Spinal cord (tissue), 10 donors: ENCODE results near the gene SPNS1. TPM values are rescaled to one million over a fixed set of nuclear protein-coding genes. Genes with fewer than 3 reads are reported as not detected.
"Not testable (repeated sequence)": the region's sequence is repeated elsewhere in the genome, so short reads cannot be mapped to it uniquely, and the experiment has no call there.

Source experiments
- DNase-seq, 6 donors: peaks; one replicate each; pipeline versions ENCODE4 v3.0.0 to v3.0.0-alpha.2; 2013 to 2015; ENCODE audit warnings: low spot score in 6 of 6, low read depth in 4 of 6
- H3K27ac ChIP-seq: one replicate; pipeline ENCODE4 v1.5.1; 2013; ENCODE audit warnings: low read depth, low read length, control low read depth
- H3K27me3 ChIP-seq: one replicate; pipeline ENCODE4 v1.6.1; 2013; ENCODE audit warnings: low read length; ENCODE audit not compliant: control insufficient read depth, insufficient read depth
- H3K36me3 ChIP-seq: one replicate; pipeline ENCODE4 v1.6.1; 2013; ENCODE audit warnings: low read length; ENCODE audit not compliant: control insufficient read depth, insufficient read depth
- H3K4me1 ChIP-seq: one replicate; pipeline ENCODE4 v1.6.1; 2013; ENCODE audit warnings: low read length; ENCODE audit not compliant: control insufficient read depth, insufficient read depth
- H3K4me3 ChIP-seq: one replicate; pipeline ENCODE4 v1.5.1; 2013; ENCODE audit warnings: low read depth, low read length, control low read depth
- H3K9me3 ChIP-seq: one replicate; pipeline ENCODE4 v1.6.1; 2013; ENCODE audit warnings: low read length; ENCODE audit not compliant: control insufficient read depth, insufficient read depth
- WGBS: methylation state at CpG from one replicate; pipeline ENCODE4 v1.1.5; 2013; ENCODE audit warnings: missing lambda C conversion rate; ENCODE audit not compliant: insufficient coverage; 5-methylcytosine and 5-hydroxymethylcytosine counted together
- polyA plus RNA-seq, 2 donors: library from polyadenylated mRNA; unstranded; fragments of 120-200 nt; gene quantifications; one replicate each; pipeline ENCODE4 v1.2.1, GENCODE V29; 2013; ENCODE audit not compliant: insufficient read length in 2 of 2
- total RNA-seq, 2 donors: library from RNA; depleted of rRNA in 1 of 2; stranded (reverse); fragments of 120-200 nt in 1 of 2; fragments of >200 nt in 1 of 2; gene quantifications; one replicate each; pipeline versions ENCODE4 v1.2.3 to v1.2.4, GENCODE V29; 2013 to 2014
- donor health status: healthy.

SPNS1 gene
- total and polyA plus RNA-seq, 4 donors = 18.4 to 66.9 (median 41.3) TPM

- under 1% methylated on average over 79 of the region's 79 CpGs for WGBS
- no peaks in the 10 kb centered on the region for H3K9me3 ChIP-seq
- peaks cover 24% of the 10 kb centered on the region for H3K36me3 ChIP-seq
- H3K4me1 ChIP-seq = peaks cover 16% of the 10 kb centered on the region
- no peaks in the 10 kb centered on the region for H3K27me3 ChIP-seq
- H3K4me3 ChIP-seq = peak within 1 kb of the TSS; percentile 55
- peak within 1 kb of the TSS; percentile 73 for H3K27ac ChIP-seq
- DNase-seq = peak; percentile 98 to 100 (median 100)
These were observed 23.7 kb upstream of the SPNS1 start, which contains the start of gene NFATC2IP for GRCh38 chr16:28950648-28951409. NFATC2IP (plus strand) TSS chr16:28950937; CDS start chr16:28951012, 75 bp downstream.

- H3K27ac ChIP-seq = no peak overlapping the region
- H3K27me3 ChIP-seq = no peaks in the 10 kb centered on the region
- H3K36me3 ChIP-seq = peaks cover 30% of the 10 kb centered on the region
- DNase-seq = no peak
- peaks cover 15% of the 10 kb centered on the region for H3K4me1 ChIP-seq
- under 1% methylated on average over 17 of the region's 17 CpGs for WGBS
- H3K4me3 ChIP-seq = peak overlapping the region; percentile 55
- no peaks in the 10 kb centered on the region for H3K9me3 ChIP-seq
These were observed 23.1 kb upstream of the SPNS1 start for GRCh38 chr16:28951410-28951943.

- H3K27me3 ChIP-seq = no peaks in the 10 kb centered on the region
- H3K9me3 ChIP-seq = no peaks in the 10 kb centered on the region
- H3K4me1 ChIP-seq = no peaks in the 10 kb centered on the region
- H3K4me3 ChIP-seq = no peak overlapping the region
- 100% methylated on average over 1 of the region's 9 CpGs for WGBS
- peaks cover 72% of the 10 kb centered on the region for H3K36me3 ChIP-seq
- no peak for DNase-seq
- H3K27ac ChIP-seq = no peak overlapping the region
These were observed 16.4 kb upstream of the SPNS1 start for GRCh38 chr16:28958216-28958615.

GRCh38 chr16:28958836-28959235 lies 15.7 kb upstream of the SPNS1 start:
- H3K9me3 ChIP-seq = no peaks in the 10 kb centered on the region
- no peaks in the 10 kb centered on the region for H3K27me3 ChIP-seq
- H3K4me1 ChIP-seq = no peaks in the 10 kb centered on the region
- WGBS = 96% methylated on average over 3 of the region's 6 CpGs
- DNase-seq = no peak
- no peak overlapping the region for H3K27ac ChIP-seq
- no peak overlapping the region for H3K4me3 ChIP-seq
- H3K36me3 ChIP-seq = peaks cover 74% of the 10 kb centered on the region

- no peak for DNase-seq
- no peak overlapping the region for H3K4me3 ChIP-seq
- no peaks in the 10 kb centered on the region for H3K27me3 ChIP-seq
- no peaks in the 10 kb centered on the region for H3K9me3 ChIP-seq
- peaks cover 46% of the 10 kb centered on the region for H3K36me3 ChIP-seq
- no peak overlapping the region for H3K27ac ChIP-seq
- no peaks in the 10 kb centered on the region for H3K4me1 ChIP-seq
- 100% methylated on average over 1 of the region's 3 CpGs for WGBS
These were observed 10.5 kb upstream of the SPNS1 start for GRCh38 chr16:28964072-28964471.

GRCh38 chr16:28964496-28964895 lies 10.1 kb upstream of the SPNS1 start:
- Histone ChIP-seq H3K36me3 (peaks cover 41% of the 10 kb centered on the region), H3K27ac (no peak overlapping the region), H3K9me3 (no peaks in the 10 kb centered on the region), H3K4me1 (no peaks in the 10 kb centered on the region), H3K27me3 (no peaks in the 10 kb centered on the region), H3K4me3 (no peak overlapping the region)
- 100% methylated on average over 2 of the region's 2 CpGs for WGBS
- DNase-seq = no peak

- no peaks in the 10 kb centered on the region for H3K4me1 ChIP-seq
- DNase-seq = no peak
These were observed 7.4 kb upstream of the SPNS1 start for GRCh38 chr16:28967156-28967555.

GRCh38 chr16:28969696-28970095 lies 4.9 kb upstream of the SPNS1 start:
- not testable (repeated sequence) for H3K27me3 ChIP-seq, H3K4me3 ChIP-seq, H3K36me3 ChIP-seq, H3K9me3 ChIP-seq, DNase-seq, H3K4me1 ChIP-seq, H3K27ac ChIP-seq
- 88% methylated on average over 1 of the region's 2 CpGs for WGBS

More at GRCh38 chr16:28967156-28967555, 7.4 kb upstream of the SPNS1 start:
- H3K27me3 ChIP-seq = no peaks in the 10 kb centered on the region
- no peak overlapping the region for H3K27ac ChIP-seq
- no peak overlapping the region for H3K4me3 ChIP-seq
- H3K9me3 ChIP-seq = no peaks in the 10 kb centered on the region
- H3K36me3 ChIP-seq = peaks cover 30% of the 10 kb centered on the region
- WGBS = no CpG with 5 or more reads among the region's 4 CpGs

GRCh38 chr16:28974007-28974436 lies 556 bp upstream of the SPNS1 start:
- peak overlapping the region; percentile 93 for H3K4me3 ChIP-seq
- 0% methylated on average over 15 of the region's 17 CpGs for WGBS
- no peaks in the 10 kb centered on the region for H3K27me3 ChIP-seq
- peak; percentile 17 to 92 (median 52) for DNase-seq
- no peaks in the 10 kb centered on the region for H3K9me3 ChIP-seq
- H3K36me3 ChIP-seq = peaks cover 13% of the 10 kb centered on the region
- H3K4me1 ChIP-seq = peaks cover 19% of the 10 kb centered on the region
- peak overlapping the region; percentile 92 for H3K27ac ChIP-seq

- DNase-seq = peak in 1 of 6 donors; percentile 1
- WGBS = 10% methylated on average over 27 of the region's 30 CpGs
- H3K4me1 ChIP-seq = peaks cover 19% of the 10 kb centered on the region
- H3K27me3 ChIP-seq = no peaks in the 10 kb centered on the region
- H3K36me3 ChIP-seq = peaks cover 21% of the 10 kb centered on the region
- peak overlapping the region; percentile 93 for H3K4me3 ChIP-seq
- no peaks in the 10 kb centered on the region for H3K9me3 ChIP-seq
- H3K27ac ChIP-seq = no peak overlapping the region
These were observed 601 bp downstream of the SPNS1 start for GRCh38 chr16:28975158-28975599.
